ENCODE data around the gene ABLIM3.

The ABLIM3 gene

GRCh38 chr5:149147676-149148075, 6.4 kb downstream of the ABLIM3 start:
- peaks cover 12% of the 10 kb centered on the region for H3K27me3 ChIP-seq (ENCODE audit: insufficient read depth, poor library complexity, severe bottlenecking)
- no peak for DNase-seq (ENCODE audit: low read depth in 1 of 2, low spot score in 1 of 2)
- TF ChIP-seq, protein P1, sequence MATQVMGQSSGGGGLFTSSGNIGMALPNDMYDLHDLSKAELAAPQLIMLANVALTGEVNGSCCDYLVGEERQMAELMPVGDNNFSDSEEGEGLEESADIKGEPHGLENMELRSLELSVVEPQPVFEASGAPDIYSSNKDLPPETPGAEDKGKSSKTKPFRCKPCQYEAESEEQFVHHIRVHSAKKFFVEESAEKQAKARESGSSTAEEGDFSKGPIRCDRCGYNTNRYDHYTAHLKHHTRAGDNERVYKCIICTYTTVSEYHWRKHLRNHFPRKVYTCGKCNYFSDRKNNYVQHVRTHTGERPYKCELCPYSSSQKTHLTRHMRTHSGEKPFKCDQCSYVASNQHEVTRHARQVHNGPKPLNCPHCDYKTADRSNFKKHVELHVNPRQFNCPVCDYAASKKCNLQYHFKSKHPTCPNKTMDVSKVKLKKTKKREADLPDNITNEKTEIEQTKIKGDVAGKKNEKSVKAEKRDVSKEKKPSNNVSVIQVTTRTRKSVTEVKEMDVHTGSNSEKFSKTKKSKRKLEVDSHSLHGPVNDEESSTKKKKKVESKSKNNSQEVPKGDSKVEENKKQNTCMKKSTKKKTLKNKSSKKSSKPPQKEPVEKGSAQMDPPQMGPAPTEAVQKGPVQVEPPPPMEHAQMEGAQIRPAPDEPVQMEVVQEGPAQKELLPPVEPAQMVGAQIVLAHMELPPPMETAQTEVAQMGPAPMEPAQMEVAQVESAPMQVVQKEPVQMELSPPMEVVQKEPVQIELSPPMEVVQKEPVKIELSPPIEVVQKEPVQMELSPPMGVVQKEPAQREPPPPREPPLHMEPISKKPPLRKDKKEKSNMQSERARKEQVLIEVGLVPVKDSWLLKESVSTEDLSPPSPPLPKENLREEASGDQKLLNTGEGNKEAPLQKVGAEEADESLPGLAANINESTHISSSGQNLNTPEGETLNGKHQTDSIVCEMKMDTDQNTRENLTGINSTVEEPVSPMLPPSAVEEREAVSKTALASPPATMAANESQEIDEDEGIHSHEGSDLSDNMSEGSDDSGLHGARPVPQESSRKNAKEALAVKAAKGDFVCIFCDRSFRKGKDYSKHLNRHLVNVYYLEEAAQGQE (IDR thresholded peaks at IDR 0.05; ENCODE audit: insufficient replicate concordance, low read depth) = no peak
- TF ChIP-seq CTCF (IDR thresholded peaks at IDR 0.05; ENCODE audit: insufficient read depth, low read length) = no peak
- no peak overlapping the region for H3K4me3 ChIP-seq (replicated peaks; ENCODE audit: insufficient read depth, low read length)
- no peak overlapping the region for H3K27ac ChIP-seq (replicated peaks)

- Histone ChIP-seq H3K27me3 (ENCODE audit: insufficient read depth, poor library complexity, severe bottlenecking) (peaks cover 12% of the 10 kb centered on the region), H3K27ac (replicated peaks) (no peak overlapping the region), H3K4me3 (replicated peaks; ENCODE audit: insufficient read depth, low read length) (no peak overlapping the region)
- TF ChIP-seq CTCF (IDR thresholded peaks at IDR 0.05; ENCODE audit: insufficient read depth, low read length) (no peak), GABPA (IDR thresholded peaks at IDR 0.05; ENCODE audit: low read depth) (no peak), SPI1 (IDR thresholded peaks at IDR 0.05; ENCODE audit: borderline replicate concordance, low read depth) (no peak)
- TF ChIP-seq, protein P1 (IDR thresholded peaks at IDR 0.05; ENCODE audit: insufficient replicate concordance, low read depth) = no peak
- no peak for DNase-seq (ENCODE audit: low read depth in 1 of 2, low spot score in 1 of 2)
These were observed 8.6 kb downstream of the ABLIM3 start for GRCh38 chr5:149149942-149150341.

GRCh38 chr5:149150457-149150856, 9.2 kb downstream of the ABLIM3 start:
- Histone ChIP-seq H3K27me3 (ENCODE audit: insufficient read depth, poor library complexity, severe bottlenecking) (peaks cover 9% of the 10 kb centered on the region), H3K4me3 (replicated peaks; ENCODE audit: insufficient read depth, low read length) (no peak overlapping the region), H3K27ac (replicated peaks) (no peak overlapping the region)
- no peak for TF ChIP-seq SPI1 (IDR thresholded peaks at IDR 0.05; ENCODE audit: borderline replicate concordance, low read depth)
- TF ChIP-seq, protein P1 (IDR thresholded peaks at IDR 0.05; ENCODE audit: insufficient replicate concordance, low read depth) = no peak
- no peak for TF ChIP-seq CTCF (IDR thresholded peaks at IDR 0.05; ENCODE audit: insufficient read depth, low read length)
- no peak for TF ChIP-seq POLR2AphosphoS5 (IDR thresholded peaks at IDR 0.05; ENCODE audit: low read depth)
- DNase-seq (ENCODE audit: low read depth in 1 of 2, low spot score in 1 of 2) = no peak
